VCaP (cell line): ENCODE measurements around the gene SSUH2.

Experiments
- H3K27ac ChIP-seq: fragments of 450-650 bp; 2 replicates; pipeline ENCODE4 v1.5.1; 2017
- CTCF ChIP-seq: fragments of 450-650 bp; conservative IDR thresholded peaks from 2 replicates; pipeline ENCODE4 v1.5.1; 2017; ENCODE audit warnings: mild to moderate bottlenecking, moderate library complexity

The SSUH2 gene

GRCh38 chr3:8603115-8603710 lies 41.4 kb downstream of the SSUH2 start:
- no peak for TF ChIP-seq CTCF
- no peak overlapping the region for H3K27ac ChIP-seq

GRCh38 chr3:8600457-8600856 lies 44.1 kb downstream of the SSUH2 start:
- no peak for TF ChIP-seq CTCF
- H3K27ac ChIP-seq = no peak overlapping the region

- no peak overlapping the region for H3K27ac ChIP-seq
- no peak for TF ChIP-seq CTCF
Measured at GRCh38 chr3:8599146-8599545, 45.5 kb downstream of the SSUH2 start.

- TF ChIP-seq CTCF = no peak
- H3K27ac ChIP-seq = no peak overlapping the region
Measured at GRCh38 chr3:8597219-8597853, 47.3 kb downstream of the SSUH2 start.

GRCh38 chr3:8596321-8597218 lies 48.0 kb downstream of the SSUH2 start:
- H3K27ac ChIP-seq = no peak overlapping the region

GRCh38 chr3:8595695-8596115 lies 48.9 kb downstream of the SSUH2 start:
- no peak for TF ChIP-seq CTCF
- H3K27ac ChIP-seq = no peak overlapping the region

More at GRCh38 chr3:8596321-8597218, 48.0 kb downstream of the SSUH2 start:
- no peak for TF ChIP-seq CTCF

GRCh38 chr3:8595252-8595651 lies 49.3 kb downstream of the SSUH2 start:
- no peak overlapping the region for H3K27ac ChIP-seq
- no peak for TF ChIP-seq CTCF
